Stimulated activated CD8-positive, alpha-beta memory T cell treated with anti-CD3 and anti-CD28 coated beads, Interleukin-7, amount 100 ng/mL, for 48 hours (primary cell): ENCODE data around the gene TATDN2.

Source experiments
- DNase-seq, 2 donors: peaks; one replicate each; pipeline ENCODE4 v3.0.0-alpha.2; 2020; ENCODE audit warnings: low read depth in 1 of 2; ENCODE audit errors: extremely low read depth in 1 of 2

TATDN2 gene

DNA sequence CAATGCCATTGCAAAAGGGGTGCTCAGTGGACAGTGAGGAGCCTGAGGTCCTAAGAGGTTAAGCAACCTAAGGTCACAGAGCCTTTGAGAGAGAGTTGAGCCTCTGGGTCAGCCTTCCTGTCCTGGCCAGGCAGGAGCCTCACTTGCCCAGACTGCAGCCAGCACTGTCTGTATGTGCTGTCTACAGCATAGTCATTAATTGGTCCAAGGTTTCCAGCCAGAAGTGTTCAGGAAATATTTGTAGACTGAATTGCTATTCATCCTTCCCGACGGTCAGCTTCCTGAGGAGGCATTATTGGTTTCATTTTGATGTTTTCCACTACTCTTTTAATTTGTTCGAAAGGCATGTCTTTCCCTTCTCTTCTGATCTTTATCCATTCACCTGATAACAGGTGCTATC, 64.6 kb downstream of the TATDN2 start:
- no peak for DNase-seq

GRCh38 chr3:10315101-10315500, 66.8 kb downstream of the TATDN2 start:
- DNase-seq, result no peak

DNA sequence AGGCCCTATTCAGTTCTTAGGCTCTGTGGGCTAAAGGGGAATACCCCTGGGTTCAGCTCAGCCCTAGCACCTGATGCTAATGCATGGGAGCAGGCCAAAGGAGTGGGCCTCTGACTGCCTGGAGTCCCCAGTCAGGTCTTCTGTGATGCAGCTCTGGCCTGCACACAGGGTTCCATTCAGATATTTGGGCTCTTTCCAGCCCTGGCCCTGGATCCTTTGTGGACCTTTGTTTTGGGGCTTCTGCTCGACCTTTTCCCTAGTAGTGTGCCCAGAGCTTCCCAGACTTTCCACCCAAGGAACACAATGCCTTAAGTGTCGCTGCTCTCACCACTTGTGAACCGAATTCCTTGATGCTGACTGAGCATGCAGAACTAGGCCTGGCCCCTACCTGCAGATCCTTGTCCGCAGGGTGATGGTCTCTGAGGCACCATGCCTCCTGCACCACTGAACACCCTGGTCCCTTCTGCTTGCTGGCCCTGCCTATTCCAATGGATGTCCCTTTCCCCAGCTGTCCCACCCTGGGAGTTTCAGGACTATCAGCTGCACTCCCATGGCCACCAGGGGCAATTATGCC, 67.6 kb downstream of the TATDN2 start:
- no peak for DNase-seq

DNA sequence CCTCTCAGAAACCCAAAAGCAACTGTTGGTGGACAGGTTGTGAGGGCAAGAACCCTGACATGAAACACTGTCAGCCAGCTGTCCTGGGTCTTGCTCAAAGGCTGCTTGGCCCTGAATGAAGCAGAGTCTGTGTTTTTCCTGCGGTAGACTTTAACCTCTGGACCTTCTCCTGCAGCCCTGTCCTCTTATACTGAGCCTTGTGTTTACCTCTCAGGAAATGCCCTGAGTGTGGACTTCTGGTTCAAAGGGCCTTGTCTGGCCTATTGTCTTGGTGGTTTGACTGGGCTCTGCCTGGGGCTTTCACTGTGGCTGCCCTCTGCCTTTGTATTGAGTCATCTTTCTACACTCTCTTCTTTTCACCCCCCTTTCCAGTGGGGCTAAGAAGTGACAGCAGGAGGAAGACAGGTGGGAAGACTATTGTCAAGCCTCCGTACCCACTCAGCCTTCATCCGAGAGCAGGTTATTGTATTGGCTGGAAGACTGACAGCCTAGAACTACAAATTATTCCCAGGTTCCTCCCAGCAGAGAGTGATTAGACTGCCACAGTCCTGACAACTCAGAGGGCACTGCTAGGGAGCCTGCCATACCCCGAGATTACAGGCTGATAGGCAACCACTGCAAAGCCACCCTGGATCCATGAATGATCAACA, 69.2 kb downstream of the TATDN2 start:
- no peak for DNase-seq

DNA sequence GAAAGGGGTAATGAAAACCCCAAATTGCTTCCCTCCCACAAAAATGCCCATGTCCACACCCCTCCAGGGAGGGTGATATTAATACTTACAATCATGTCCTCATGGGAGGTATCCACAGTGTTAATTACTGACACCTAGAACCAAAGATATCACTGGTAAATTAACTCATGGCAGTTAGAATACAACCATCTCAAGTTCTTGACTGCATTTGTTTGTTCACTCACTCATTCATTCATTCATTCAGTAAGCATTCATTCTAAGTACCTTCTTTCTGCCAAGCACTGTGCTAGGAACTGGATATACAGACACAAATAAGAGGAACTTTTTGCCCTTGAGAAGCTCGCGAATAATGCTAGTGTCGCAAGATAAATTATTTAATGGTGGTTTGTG, 69.7 kb downstream of the TATDN2 start:
- DNase-seq, result no peak

DNA sequence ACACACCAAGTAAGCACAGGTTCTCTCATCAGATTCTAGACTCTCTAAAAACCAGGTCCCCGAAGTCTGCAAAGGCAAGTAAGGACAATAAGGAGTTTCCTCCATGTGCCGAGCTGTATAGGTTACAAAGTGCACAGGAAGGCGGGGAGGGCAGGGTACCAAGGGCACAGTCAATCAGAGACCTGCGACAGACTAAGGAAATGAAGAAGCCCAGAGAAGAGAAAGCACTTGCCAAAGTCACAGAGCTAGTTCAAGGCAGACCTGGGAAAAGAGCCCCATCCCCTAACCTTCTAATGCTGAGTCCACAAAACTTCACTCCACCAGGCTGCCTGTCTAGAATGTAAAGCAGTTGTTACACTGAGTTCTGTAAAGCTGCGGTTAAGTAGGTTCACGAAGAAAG, 71.0 kb downstream of the TATDN2 start:
- DNase-seq, result no peak

- no peak for DNase-seq
Measured at GRCh38 chr3:10319804-10320203, 71.5 kb downstream of the TATDN2 start.

- DNase-seq, result no peak
Measured at GRCh38 chr3:10320320-10320677, 72.0 kb downstream of the TATDN2 start.

- no peak for DNase-seq
Measured at GRCh38 chr3:10321630-10322351, 73.5 kb downstream of the TATDN2 start.

- no peak for DNase-seq
Measured at GRCh38 chr3:10322352-10322710, 74.1 kb downstream of the TATDN2 start.

DNA sequence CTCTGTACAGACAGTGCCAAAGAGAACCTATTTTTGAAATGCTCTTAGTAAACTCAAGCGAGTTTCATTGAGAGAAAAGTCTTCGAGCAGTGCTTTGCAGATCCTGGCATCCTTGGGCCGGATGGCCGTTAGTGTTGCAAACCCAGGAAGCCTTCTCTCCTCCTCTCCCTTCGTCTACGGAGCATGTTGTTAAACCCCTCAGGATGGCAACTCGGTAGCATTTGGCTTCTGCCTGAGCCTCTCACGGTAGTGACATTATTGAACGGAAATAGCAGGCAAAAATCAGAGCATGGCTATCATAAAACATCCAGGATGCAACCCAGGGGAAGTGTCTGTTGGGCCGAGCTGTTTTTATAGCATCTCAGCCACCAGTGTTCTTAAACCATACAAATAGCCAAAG, 79.3 kb downstream of the TATDN2 start:
- DNase-seq, result no peak

DNA sequence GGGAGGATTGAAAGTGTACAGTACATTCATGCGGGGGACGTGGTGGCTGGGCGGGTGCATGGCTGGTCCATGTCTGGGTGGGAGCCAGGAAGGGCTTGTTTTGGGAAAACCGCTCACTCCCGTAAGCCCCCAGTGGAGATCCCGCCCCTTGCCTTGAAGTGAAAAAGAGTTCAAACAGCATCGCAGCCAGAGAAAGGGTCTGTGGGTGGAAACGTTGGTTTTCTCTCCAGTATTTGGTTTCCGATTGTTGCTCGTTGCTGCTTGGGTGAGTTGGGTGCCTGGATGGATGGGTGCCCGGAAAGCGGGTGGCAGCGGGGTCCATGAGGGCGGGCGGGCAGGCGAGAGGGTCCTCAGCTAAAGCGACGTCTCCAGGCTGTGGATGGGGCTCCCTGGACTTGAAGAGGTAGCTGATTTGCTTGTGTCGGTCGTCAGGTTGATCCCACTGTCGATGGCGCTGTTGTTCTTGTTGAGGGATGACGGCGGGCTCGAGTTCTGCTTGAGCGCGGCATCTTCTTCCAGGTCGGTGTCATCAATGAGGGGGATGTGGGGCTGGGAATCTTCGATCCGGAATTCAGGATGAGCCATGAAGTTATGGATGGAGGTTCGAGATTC, 80.3 kb downstream of the TATDN2 start:
- DNase-seq, result no peak

- no peak for DNase-seq
Measured at GRCh38 chr3:10329495-10330015, 81.3 kb downstream of the TATDN2 start.

DNA sequence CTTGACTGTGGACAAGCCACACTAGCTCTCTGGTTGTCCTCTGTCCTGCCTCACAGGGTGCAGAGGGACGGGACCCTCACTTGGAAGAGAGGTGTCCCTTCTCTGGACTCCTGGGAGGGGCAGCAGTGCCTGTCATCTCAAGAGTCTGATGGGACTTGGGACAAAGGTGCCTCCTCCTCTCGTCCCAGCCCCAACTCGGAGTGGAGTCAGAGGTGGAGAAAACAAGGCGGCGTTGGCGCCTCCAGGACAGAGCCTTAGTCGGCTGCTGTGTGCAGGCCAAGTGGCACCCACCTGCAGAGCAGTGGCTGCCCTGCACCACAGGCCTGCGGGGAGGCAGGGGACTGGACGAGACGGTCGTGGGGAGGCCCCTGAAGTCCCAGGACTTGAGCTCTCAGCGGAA, 82.1 kb downstream of the TATDN2 start:
- no peak for DNase-seq
